Measurements from ENCODE around the gene ACOX3. TPM values are rescaled to one million over a fixed set of nuclear protein-coding genes. Genes with fewer than 3 reads are reported as not detected.

ACOX3 gene
- total and polyA plus RNA-seq, 4 donors: 11.4 to 24.6 (median 13.6) TPM

GRCh38 chr4:8378776-8379175 is 61.7 kb downstream of the ACOX3 start:
- 89% methylated on average over 9 of the region's 9 CpGs for WGBS
- no peak overlapping the region for H3K4me3 ChIP-seq (ENCODE audit: low read depth in 1 of 3, low read length in 3 of 3)
- H3K27me3 ChIP-seq (ENCODE audit: control insufficient read depth in 4 of 4, insufficient read depth in 4 of 4, low read length in 3 of 4): no peaks in the 10 kb centered on the region
- DNase-seq (ENCODE audit: low spot score): no peak
- peaks cover 0 to 11% (median 0%) of the 10 kb centered on the region in 4 donors for H3K36me3 ChIP-seq (ENCODE audit: control insufficient read depth in 4 of 4, insufficient read depth in 3 of 4, low read depth in 1 of 4, low read length in 3 of 4)
- TF ChIP-seq FOXA2 (IDR thresholded peaks at IDR 0.05) (no peak), SP1 (IDR thresholded peaks at IDR 0.05) (no peak), GABPA (IDR thresholded peaks at IDR 0.05 in 1 of 2, conservative IDR thresholded peaks at IDR 0.05 in 1 of 2) (no peak), JUND (IDR thresholded peaks at IDR 0.05) (no peak), EGR1 (IDR thresholded peaks at IDR 0.05; ENCODE audit: low read depth in 2 of 2) (no peak), HNF4A (conservative IDR thresholded peaks at IDR 0.05) (no peak), MAX (IDR thresholded peaks at IDR 0.05) (no peak)
- H3K9me3 ChIP-seq (ENCODE audit: control insufficient read depth in 4 of 4, low read length in 3 of 4): no peaks in the 10 kb centered on the region
- no peaks in the 10 kb centered on the region for H3K4me1 ChIP-seq (ENCODE audit: control insufficient read depth in 4 of 4, insufficient read depth in 4 of 4, low read length in 3 of 4)
- H3K27ac ChIP-seq (ENCODE audit: low read depth in 1 of 2, low read length in 2 of 2): no peak overlapping the region
- no peak overlapping the region for H3K9ac ChIP-seq (ENCODE audit: low read depth in 1 of 2, low read length in 2 of 2)

- no peak overlapping the region for H3K27ac ChIP-seq (ENCODE audit: low read depth in 1 of 2, low read length in 2 of 2)
- 93% methylated on average over 17 of the region's 17 CpGs for WGBS
- peaks cover 0 to 11% (median 0%) of the 10 kb centered on the region in 4 donors for H3K36me3 ChIP-seq (ENCODE audit: control insufficient read depth in 4 of 4, insufficient read depth in 3 of 4, low read depth in 1 of 4, low read length in 3 of 4)
- H3K9me3 ChIP-seq (ENCODE audit: control insufficient read depth in 4 of 4, low read length in 3 of 4): no peaks in the 10 kb centered on the region
- no peaks in the 10 kb centered on the region for H3K27me3 ChIP-seq (ENCODE audit: control insufficient read depth in 4 of 4, insufficient read depth in 4 of 4, low read length in 3 of 4)
- no peak overlapping the region for H3K4me3 ChIP-seq (ENCODE audit: low read depth in 1 of 3, low read length in 3 of 3)
- TF ChIP-seq TAF1 (conservative IDR thresholded peaks at IDR 0.05) (no peak), RAD21 (IDR thresholded peaks at IDR 0.05) (no peak), FOXA2 (IDR thresholded peaks at IDR 0.05) (no peak), HNF4G (IDR thresholded peaks at IDR 0.05) (no peak), EGR1 (IDR thresholded peaks at IDR 0.05; ENCODE audit: low read depth in 2 of 2) (no peak), GABPA (IDR thresholded peaks at IDR 0.05 in 1 of 2, conservative IDR thresholded peaks at IDR 0.05 in 1 of 2) (no peak), JUND (IDR thresholded peaks at IDR 0.05) (no peak), FOXA1 (IDR thresholded peaks at IDR 0.05) (no peak), CTCF (IDR thresholded peaks at IDR 0.05; ENCODE audit: low read depth, low read length, missing input control) (no peak), REST (IDR thresholded peaks at IDR 0.05) (no peak), MAX (IDR thresholded peaks at IDR 0.05) (no peak)
- H3K9ac ChIP-seq (ENCODE audit: low read depth in 1 of 2, low read length in 2 of 2): no peak overlapping the region
- no peaks in the 10 kb centered on the region for H3K4me1 ChIP-seq (ENCODE audit: control insufficient read depth in 4 of 4, insufficient read depth in 4 of 4, low read length in 3 of 4)
- no peak for DNase-seq (ENCODE audit: low spot score)
Measured at GRCh38 chr4:8378101-8378724, 62.3 kb downstream of the ACOX3 start.

All from liver (tissue), 9 donors.